RWPE2 (cell line): ENCODE data around the gene SNPH.

Experiments
- ATAC-seq: fragments of 200-7000 bp; cut with Tn5 transposase; 3 replicates; pipeline ENCODE4 v1.9.1; 2021; ENCODE audit warnings: low read depth
- DNase-seq: peaks from one replicate; pipeline ENCODE4 v3.0.0-alpha.2; 2020; ENCODE audit warnings: low spot score
- H3K27ac ChIP-seq: fragments of 450-650 bp; 2 replicates; pipeline ENCODE4 v1.5.1; 2017; ENCODE audit warnings: mild to moderate bottlenecking; ENCODE audit not compliant: poor library complexity, severe bottlenecking
- H3K27me3 ChIP-seq: fragments of 250-450 bp; sonication (Bioruptor Pico); 2 replicates; pipeline ENCODE4 v1.5.1; 2021; ENCODE audit warnings: mild to moderate bottlenecking, moderate library complexity; ENCODE audit not compliant: insufficient read depth, poor library complexity, severe bottlenecking
- H3K36me3 ChIP-seq: fragments of 250-450 bp; sonication (Bioruptor Pico); 2 replicates; pipeline ENCODE4 v1.5.1; 2020; ENCODE audit warnings: low read depth, mild to moderate bottlenecking, moderate library complexity
- H3K4me1 ChIP-seq: fragments of 250-450 bp; sonication (Bioruptor Pico); 2 replicates; pipeline ENCODE4 v1.5.1; 2021; ENCODE audit warnings: mild to moderate bottlenecking, moderate library complexity; ENCODE audit not compliant: insufficient read depth, poor library complexity, severe bottlenecking
- H3K4me3 ChIP-seq: fragments of 250-450 bp; sonication (Bioruptor Pico); 2 replicates; pipeline ENCODE4 v1.5.1; 2021; ENCODE audit warnings: mild to moderate bottlenecking, moderate library complexity; ENCODE audit not compliant: severe bottlenecking
- H3K9me3 ChIP-seq: fragments of 250-450 bp; sonication (Bioruptor Pico); 2 replicates; pipeline ENCODE4 v1.5.1; 2021; ENCODE audit warnings: mild to moderate bottlenecking, moderate library complexity; ENCODE audit not compliant: severe bottlenecking
- CTCF ChIP-seq: fragments of 450-650 bp; IDR thresholded peaks from one replicate; pipeline ENCODE4 v1.5.1; 2017; ENCODE audit warnings: mild to moderate bottlenecking, moderate library complexity; ENCODE audit not compliant: poor library complexity, severe bottlenecking

Gene SNPH

GRCh38 chr20:1357921-1358671 lies 92.0 kb downstream of the SNPH start:
- ATAC-seq (no peak), DNase-seq (no peak)
- TF ChIP-seq CTCF: no peak
- peaks cover 57% of the 10 kb centered on the region for H3K36me3 ChIP-seq
- no peak overlapping the region for H3K27ac ChIP-seq
- H3K9me3 ChIP-seq: peaks cover 3% of the 10 kb centered on the region
- H3K27me3 ChIP-seq: no peaks in the 10 kb centered on the region
- H3K4me3 ChIP-seq: no peak overlapping the region
- H3K4me1 ChIP-seq: no peaks in the 10 kb centered on the region
